Measurements from ENCODE around the gene TTC21A. TPM values are rescaled to one million over a fixed set of nuclear protein-coding genes. Genes with fewer than 3 reads are reported as not detected.

TTC21A gene
- total and polyA plus RNA-seq, 3 donors from 2014 or later, result 74.3 to 266 (median 101) TPM

GRCh38 chr3:39146611-39147591, 39.4 kb downstream of the TTC21A start:
- H3K27me3 ChIP-seq, result no peaks in the 10 kb centered on the region
- 26 to 41% methylated on average over 9 to 15 of the region's 15 CpGs for WGBS, 2 donors
- DNase-seq, result peak; percentile 64
- TF ChIP-seq POLR2A (IDR thresholded peaks at IDR 0.05) (no peak), CTCF (IDR thresholded peaks at IDR 0.05) (no peak)
- intact Hi-C loops (cut with DNase I; ENCODE audit: low total_unique reads), result no loop called here
- no peaks in the 10 kb centered on the region for H3K36me3 ChIP-seq (ENCODE audit: low read depth, missing control alignments)
- H3K27ac ChIP-seq, result peak overlapping the region in 1 of 2 donors; percentile 50
- no peak overlapping the region for H3K4me3 ChIP-seq
- H3K4me1 ChIP-seq, result peaks cover 53% of the 10 kb centered on the region
- no peaks in the 10 kb centered on the region for H3K9me3 ChIP-seq

DNA sequence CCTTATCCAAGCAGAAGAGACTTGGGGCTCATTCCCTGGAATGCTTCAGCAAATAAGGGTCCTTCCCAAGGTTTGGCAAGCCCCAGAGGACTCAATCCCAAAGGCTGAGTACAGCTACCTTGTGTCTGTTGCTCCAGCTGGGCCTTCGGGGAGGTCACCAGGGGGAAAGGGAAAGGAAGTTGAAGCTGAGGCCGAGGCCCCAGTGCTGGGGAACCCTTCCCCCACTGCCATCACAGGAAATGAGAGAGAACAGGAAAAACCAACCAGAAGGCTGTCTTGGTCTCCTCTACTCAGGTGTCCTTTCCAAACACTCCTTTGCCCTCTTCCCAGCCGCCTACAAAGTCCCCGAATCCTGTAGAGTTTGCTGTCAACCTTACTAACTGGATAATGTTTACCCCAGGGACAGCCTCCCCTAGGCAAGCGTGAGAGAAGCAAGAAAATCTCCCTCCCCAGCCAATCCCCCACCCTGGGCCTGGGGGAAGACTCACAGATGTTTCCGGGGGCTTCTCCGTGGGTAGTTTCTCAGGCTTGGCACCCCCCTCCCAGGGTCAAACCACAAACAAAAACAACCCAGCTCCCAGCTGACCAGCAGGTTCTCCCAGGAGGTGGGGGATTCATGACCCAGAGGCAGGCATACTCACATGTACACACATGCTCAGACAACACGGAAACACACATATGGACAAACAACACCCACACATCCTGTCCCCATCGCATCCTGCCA, 40.4 kb downstream of the TTC21A start:
- Histone ChIP-seq H3K9me3 (no peaks in the 10 kb centered on the region), H3K36me3 (ENCODE audit: low read depth, missing control alignments) (no peaks in the 10 kb centered on the region), H3K27me3 (no peaks in the 10 kb centered on the region), H3K27ac (peak overlapping the region; percentile 29 to 50), H3K4me3 (no peak overlapping the region), H3K4me1 (peaks cover 58% of the 10 kb centered on the region)
- TF ChIP-seq CTCF (IDR thresholded peaks at IDR 0.05) (no peak), POLR2A (IDR thresholded peaks at IDR 0.05) (no peak)
- intact Hi-C loops (cut with DNase I; ENCODE audit: low total_unique reads), result no loop called here
- no peak for DNase-seq
- WGBS, 2 donors, result 64 to 74% methylated on average over 9 of the region's 9 CpGs

DNA sequence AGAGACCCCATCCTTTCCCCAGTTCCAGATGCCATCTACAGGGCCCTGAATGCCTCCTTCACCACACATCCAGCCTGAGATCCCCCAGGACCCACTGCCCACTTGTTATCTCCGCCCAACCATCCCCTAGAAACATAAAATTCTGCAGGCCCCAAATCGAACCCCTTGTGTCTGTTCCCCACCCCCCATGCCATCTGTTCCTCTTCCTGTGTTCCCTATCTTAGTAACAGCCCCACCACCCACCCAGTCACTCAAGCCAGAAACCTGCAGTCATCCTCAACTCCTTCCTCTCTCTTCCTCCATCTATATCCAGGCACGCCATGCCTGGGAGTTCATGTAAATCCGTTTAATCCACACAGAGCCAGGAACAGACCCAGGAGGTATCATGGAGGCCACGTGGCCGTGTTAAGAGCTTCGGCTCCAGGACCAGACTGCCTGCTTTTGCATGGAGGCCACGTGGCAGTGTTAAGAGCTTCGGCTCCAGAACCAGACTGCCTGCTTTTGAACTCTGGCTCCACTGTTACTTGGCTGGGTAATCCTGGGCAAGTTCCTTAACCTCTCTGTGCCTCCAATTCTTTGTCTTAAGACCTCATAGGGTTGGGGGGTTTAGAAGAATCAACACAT, 41.1 kb downstream of the TTC21A start:
- no peaks in the 10 kb centered on the region for H3K27me3 ChIP-seq
- no peak for DNase-seq
- TF ChIP-seq POLR2A (IDR thresholded peaks at IDR 0.05) (no peak), CTCF (IDR thresholded peaks at IDR 0.05) (no peak)
- H3K27ac ChIP-seq, result peak overlapping the region in 1 of 2 donors; percentile 50
- H3K4me3 ChIP-seq, result no peak overlapping the region
- no peaks in the 10 kb centered on the region for H3K9me3 ChIP-seq
- 64 to 69% methylated on average over 9 of the region's 9 CpGs for WGBS, 2 donors
- H3K4me1 ChIP-seq, result peaks cover 58% of the 10 kb centered on the region
- intact Hi-C loops (cut with DNase I; ENCODE audit: low total_unique reads), result no loop called here
- no peaks in the 10 kb centered on the region for H3K36me3 ChIP-seq (ENCODE audit: low read depth, missing control alignments)

DNA sequence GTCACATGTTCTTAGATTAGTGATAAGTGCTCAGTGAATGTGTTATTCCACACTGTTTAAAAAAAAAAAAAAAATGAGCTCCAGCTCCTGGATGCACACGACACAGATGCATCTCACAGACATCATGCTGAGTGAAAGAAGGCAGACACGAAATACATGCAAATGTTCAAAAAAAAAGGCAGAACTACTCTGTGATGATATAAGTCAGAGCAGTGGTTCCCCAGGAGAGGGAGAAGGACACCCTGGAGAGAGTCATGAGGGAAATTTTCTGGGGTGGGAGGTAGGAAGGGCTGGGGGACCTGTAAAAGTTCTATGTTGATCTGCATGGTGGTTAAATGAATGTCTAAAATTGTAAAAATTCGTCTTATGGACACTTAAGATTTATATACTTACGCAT, 41.6 kb downstream of the TTC21A start:
- Histone ChIP-seq H3K4me1 (peaks cover 63% of the 10 kb centered on the region), H3K27me3 (no peaks in the 10 kb centered on the region), H3K9me3 (no peaks in the 10 kb centered on the region), H3K4me3 (no peak overlapping the region), H3K36me3 (ENCODE audit: low read depth, missing control alignments) (no peaks in the 10 kb centered on the region), H3K27ac (no peak overlapping the region)
- WGBS, 2 donors, result 51 to 74% methylated on average over 4 of the region's 4 CpGs
- DNase-seq, result no peak
- intact Hi-C loops (cut with DNase I; ENCODE audit: low total_unique reads), result no loop called here
- TF ChIP-seq CTCF (IDR thresholded peaks at IDR 0.05), result no peak
- no peak for TF ChIP-seq POLR2A (IDR thresholded peaks at IDR 0.05)
